Measurements from ENCODE around the gene ANKS1B.
A peak's percentile ranks its signal among the peaks of the same experiment; 100 is the strongest.

GRCh38 chr12:99253068-99253467 lies 731.7 kb downstream of the ANKS1B start:
- TF ChIP-seq CTCF (IDR thresholded peaks at IDR 0.05; ENCODE audit: low read length) (peak; percentile 24; the same call in 1 of the 2 replicates), EZH2 (IDR thresholded peaks at IDR 0.05; ENCODE audit: borderline replicate concordance, low read length) (no peak)

Measured in OCI-LY1 (cell line).